GM18867 (cell line): ENCODE data around the gene MAPKAPK2.
"Not testable (repeated sequence)": the region's sequence is repeated elsewhere in the genome, so short reads cannot be mapped to it uniquely, and the experiment has no call there.

Source experiments
- ATAC-seq: cut with Tn5 transposase; IDR thresholded peaks from one replicate; pipeline ENCODE4 v1.9.1; 2021; ENCODE audit warnings: mild to moderate bottlenecking, moderate library complexity; ENCODE audit not compliant: unreplicated experiment

Gene MAPKAPK2

DNA sequence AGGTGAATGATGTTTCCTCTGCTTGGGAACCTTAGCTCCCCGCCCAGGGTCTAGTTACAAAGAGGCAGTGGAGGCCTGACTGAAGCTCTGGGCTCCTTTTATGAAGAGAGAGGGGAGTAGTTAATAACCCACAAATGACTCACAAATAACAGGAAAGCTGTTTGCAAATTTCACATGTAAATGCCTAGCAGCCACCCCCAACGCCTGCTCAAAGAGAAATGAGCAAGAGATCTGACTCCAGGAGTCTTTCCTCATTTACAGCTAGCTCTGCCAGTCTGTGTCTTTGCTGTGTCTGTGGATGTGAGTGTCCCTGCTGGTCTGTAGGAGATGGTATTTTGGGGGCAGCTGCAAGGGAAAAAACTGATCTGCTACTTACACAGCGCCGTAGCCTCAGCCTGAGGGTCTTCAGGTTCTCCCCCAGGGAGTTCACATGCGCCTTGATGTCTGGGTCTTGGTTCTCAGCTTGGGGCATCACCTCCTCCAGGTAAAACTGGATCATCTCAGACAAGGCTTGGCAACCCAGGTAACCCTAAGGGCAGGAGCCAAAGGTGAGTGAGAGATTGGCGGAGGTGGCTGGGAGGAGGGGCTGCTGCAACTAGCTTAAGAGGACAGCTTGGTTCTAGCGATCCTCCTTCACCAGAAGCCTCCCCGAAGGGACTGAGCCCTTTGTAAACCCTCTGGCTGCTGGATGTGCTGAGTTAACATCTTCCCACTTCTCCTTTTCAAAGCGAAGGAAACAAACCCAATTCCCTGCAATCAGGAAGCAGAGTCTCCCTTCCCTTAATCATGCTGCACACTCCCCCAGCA, 86.0 kb downstream of the MAPKAPK2 start, which contains the start of gene IL19:
Gene IL19 (plus strand): TSS at position 243 of the 807 bp plus-strand sequence. CDS start 65,890 bp downstream, outside the sequence.
- ATAC-seq, result peak; percentile 25

DNA sequence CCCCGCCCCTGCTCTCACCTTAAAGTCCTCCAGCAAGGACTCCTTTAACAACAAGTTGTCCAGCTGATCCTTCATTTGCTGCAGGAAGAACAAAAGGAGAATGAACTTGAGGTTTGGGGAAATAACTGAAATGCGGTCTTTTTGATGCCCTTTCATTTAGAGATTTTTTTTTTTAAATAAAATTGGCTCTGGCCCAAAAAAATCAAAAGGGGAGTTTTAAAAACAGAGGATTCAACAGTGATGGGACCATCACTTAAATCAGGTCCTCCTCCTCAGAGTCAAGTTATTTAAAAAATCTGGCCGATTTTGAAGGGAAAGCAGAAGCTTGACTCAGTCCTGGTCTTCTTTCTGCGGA, 86.6 kb downstream of the MAPKAPK2 start:
- no peak for ATAC-seq

DNA sequence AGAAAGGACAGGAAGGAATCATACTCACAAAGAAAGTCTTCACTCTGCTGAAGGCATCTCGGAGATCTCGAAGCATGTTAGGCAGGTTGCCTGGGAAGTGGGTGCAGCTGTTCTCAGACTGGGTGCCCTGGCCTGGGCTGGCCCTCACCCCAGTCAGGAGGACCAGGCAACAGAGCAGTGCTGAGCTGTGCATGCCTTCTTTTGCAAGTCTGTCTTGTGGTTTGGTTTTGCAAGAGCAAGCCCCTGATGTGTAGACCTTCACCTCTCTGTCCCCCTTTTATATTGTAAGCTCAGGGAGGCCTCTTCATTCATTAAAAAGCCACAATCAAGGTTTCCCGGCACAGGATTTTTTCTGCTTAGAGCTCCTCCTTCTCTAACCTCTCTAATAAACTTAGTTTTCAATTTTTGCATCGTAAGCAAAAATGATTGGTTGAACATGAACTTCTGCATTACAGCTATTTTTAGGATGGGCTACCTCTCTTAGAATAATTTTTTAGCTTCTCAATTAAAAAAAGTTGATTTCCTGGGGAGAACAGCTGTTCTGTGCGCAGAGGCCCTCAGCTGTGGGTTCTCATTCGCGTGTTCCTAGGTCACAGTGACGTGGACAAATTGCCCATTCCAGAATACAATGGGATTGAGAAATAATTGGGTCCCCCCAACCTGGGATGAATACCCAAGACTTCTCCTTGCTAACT, 87.7 kb downstream of the MAPKAPK2 start, which contains the start of gene IL10:
Gene IL10 (minus strand): TSS at position 252 of the 695 bp plus-strand sequence. CDS start 59 bp downstream, at position 193.
- no peak for ATAC-seq

DNA sequence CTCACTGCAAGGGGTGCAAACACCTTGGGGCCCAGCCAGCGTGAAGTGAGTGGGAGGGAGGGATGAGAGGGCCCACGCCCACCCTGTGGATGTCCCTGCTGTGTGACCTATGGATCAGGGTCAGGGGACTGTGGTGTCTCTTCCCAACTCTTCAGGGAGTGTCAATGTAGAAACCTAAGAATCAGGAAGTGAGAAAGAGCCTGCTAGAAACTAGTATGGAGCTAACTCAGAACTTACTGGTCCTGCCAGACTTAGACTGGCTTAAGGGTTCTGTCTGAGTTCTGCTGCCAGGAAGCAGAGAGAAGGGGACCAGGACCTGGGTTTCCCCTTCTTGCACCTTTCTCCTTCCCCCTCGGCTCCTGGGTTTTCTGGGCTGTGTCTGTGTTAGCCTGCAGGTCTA, 89.4 kb downstream of the MAPKAPK2 start:
- no peak for ATAC-seq

DNA sequence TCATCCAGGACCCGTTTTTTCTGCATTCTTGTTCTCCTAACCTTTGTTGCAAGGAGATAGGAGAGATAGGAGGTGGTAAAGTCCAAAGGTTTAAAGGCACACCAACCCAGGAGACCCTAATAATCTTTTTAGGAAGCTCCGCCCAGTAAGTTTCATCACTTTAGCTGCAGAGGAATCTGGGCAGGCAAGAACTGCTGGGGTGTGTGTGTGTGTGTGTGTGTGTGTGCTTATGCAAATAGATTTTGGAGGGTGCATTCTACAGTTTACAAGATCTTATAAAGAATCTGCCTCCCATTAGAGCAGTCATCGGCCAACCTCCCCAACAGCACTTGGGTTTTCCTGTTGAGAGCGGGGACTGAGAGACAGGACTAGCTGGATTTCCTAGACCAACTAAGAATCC, 91.5 kb downstream of the MAPKAPK2 start:
- ATAC-seq, result no peak

DNA sequence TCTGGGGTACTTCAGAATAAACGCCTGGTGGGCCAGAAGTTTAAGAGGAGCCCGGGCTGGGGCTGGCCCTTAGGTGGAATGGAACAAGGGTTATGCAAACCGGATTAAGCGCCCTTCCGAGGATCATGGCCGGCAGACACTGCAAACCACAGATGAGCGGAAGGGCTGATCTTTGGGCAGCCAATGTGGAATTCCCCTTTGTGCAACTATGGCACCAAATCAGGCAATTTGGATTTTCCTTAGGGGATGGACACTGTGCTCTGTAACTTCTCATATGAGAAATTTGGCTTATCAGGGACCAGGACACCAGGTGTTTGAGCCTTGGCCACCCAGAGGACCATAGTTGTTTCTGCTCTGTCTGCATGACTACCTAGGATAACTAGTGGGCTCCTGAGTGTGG, 93.3 kb downstream of the MAPKAPK2 start:
- no peak for ATAC-seq

DNA sequence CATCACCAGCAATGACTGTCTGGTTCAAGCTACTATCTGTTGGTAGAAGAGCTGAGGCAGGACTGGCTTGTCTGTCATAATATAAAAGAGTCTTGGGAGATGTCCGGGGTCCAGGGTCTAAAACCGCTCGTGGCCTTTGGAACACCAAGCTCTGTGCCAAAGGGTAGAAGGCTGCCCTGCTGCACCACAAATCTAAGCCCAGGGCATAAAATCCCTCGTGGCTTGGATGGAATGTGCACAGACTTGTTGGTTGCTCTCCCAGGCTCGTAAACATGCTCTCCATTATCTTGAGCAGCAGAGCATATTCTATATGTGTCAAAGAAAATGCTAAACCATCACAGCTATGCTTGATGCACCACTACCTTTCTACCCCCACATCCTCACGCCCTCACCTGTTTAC, 94.2 kb downstream of the MAPKAPK2 start:
- not testable (repeated sequence) for ATAC-seq

DNA sequence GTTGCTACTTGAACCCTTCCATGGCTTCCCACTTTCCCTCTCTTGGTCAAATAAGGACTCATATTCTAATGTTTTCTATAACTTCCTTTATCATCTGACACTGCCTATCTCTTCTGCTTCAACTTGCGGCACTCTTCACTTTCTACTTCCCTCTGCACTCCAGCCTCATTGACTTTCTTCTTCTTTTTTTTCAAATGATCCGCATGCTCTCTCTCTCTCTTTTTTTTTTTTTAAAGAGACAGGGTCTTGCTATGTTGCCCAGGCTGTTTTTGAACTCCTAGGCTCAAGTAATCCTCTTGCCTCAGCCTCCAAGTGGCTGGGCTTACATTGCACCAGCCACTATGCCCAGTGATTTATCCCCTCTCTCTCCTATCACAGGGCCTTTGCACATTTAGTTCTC, 94.9 kb downstream of the MAPKAPK2 start:
- no peak for ATAC-seq

DNA sequence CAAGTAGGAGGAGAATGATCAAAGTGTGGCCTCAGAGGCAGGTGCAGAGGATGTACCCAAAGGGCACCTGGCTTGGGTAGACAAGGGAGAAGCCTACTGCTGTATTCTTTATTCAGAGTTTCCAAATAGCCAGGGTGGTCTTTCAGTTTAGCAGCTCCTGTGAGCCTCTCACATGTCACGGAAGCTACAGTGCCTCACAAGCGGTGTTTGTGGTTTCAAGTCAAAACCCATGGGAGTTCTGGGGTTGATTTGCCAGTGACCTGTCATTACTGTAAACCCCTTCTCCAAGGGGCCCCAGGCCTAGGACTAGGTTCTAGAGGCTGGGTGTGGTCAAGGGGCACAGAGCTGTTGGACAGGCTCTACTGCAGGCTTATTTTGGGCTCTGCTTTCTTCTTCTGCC, 97.7 kb downstream of the MAPKAPK2 start:
- ATAC-seq, result peak; percentile 51

DNA sequence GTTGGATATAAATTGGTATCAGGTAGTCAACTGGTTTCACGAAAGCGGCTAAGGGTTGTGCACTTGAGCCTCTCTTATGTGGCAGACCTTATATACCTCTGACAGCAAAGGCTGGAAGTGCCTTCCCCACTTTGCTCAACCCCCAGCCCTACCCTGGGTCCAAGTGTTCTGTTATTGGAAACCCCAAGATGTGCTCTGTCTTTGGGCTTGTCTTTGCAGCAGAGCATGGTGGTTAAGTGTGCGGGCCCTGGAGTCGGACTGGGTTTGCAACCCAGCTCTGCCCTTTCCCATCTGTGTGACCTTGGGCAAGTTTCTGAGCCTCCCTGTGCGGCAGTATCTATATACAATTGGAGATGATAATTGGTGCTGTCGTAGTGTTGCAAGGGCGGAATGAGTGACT, 98.8 kb downstream of the MAPKAPK2 start:
- ATAC-seq, result no peak
